ENCODE results near the gene SCFD2.
"Not testable (repeated sequence)": the region's sequence is repeated elsewhere in the genome, so short reads cannot be mapped to it uniquely, and the experiment has no call there.

Gene SCFD2

GRCh38 chr4:53005149-53005546 lies 360.7 kb downstream of the SCFD2 start:
- H3K36me3 ChIP-seq (ENCODE audit: insufficient read depth, low read length) = no peaks in the 10 kb centered on the region
- no peaks in the 10 kb centered on the region for H3K9me3 ChIP-seq (ENCODE audit: low read length)
- H3K4me3 ChIP-seq (ENCODE audit: low read length) = no peak overlapping the region
- no peak overlapping the region for H2AFZ ChIP-seq (ENCODE audit: low read depth, low read length)
- H3K27me3 ChIP-seq (ENCODE audit: insufficient read depth, low read length) = no peaks in the 10 kb centered on the region
- no peaks in the 10 kb centered on the region for H3K4me1 ChIP-seq (ENCODE audit: insufficient read depth, low read length)

- H3K4me1 ChIP-seq (ENCODE audit: insufficient read depth, low read length) = no peaks in the 10 kb centered on the region
- no peaks in the 10 kb centered on the region for H3K36me3 ChIP-seq (ENCODE audit: insufficient read depth, low read length)
- no peaks in the 10 kb centered on the region for H3K9me3 ChIP-seq (ENCODE audit: low read length)
- no peaks in the 10 kb centered on the region for H3K27me3 ChIP-seq (ENCODE audit: insufficient read depth, low read length)
- H2AFZ ChIP-seq (ENCODE audit: low read depth, low read length) = no peak overlapping the region
- no peak overlapping the region for H3K4me3 ChIP-seq (ENCODE audit: low read length)
Observed at GRCh38 chr4:53004497-53005148, 361.2 kb downstream of the SCFD2 start.

GRCh38 chr4:53003959-53004358 lies 361.9 kb downstream of the SCFD2 start:
- no peak overlapping the region for H3K4me3 ChIP-seq (ENCODE audit: low read length)
- H3K27me3 ChIP-seq (ENCODE audit: insufficient read depth, low read length) = no peaks in the 10 kb centered on the region
- no peaks in the 10 kb centered on the region for H3K36me3 ChIP-seq (ENCODE audit: insufficient read depth, low read length)
- no peak overlapping the region for H2AFZ ChIP-seq (ENCODE audit: low read depth, low read length)
- no peaks in the 10 kb centered on the region for H3K9me3 ChIP-seq (ENCODE audit: low read length)
- no peaks in the 10 kb centered on the region for H3K4me1 ChIP-seq (ENCODE audit: insufficient read depth, low read length)

- Histone ChIP-seq H3K9me3 (ENCODE audit: low read length) (no peaks in the 10 kb centered on the region), H3K36me3 (ENCODE audit: insufficient read depth, low read length) (no peaks in the 10 kb centered on the region), H2AFZ (ENCODE audit: low read depth, low read length) (no peak overlapping the region), H3K27me3 (ENCODE audit: insufficient read depth, low read length) (no peaks in the 10 kb centered on the region), H3K4me3 (ENCODE audit: low read length) (no peak overlapping the region), H3K4me1 (ENCODE audit: insufficient read depth, low read length) (peaks cover 2% of the 10 kb centered on the region)
Observed at GRCh38 chr4:53000560-53000959, 365.3 kb downstream of the SCFD2 start.

- no peaks in the 10 kb centered on the region for H3K36me3 ChIP-seq (ENCODE audit: insufficient read depth, low read length)
- peaks cover 2% of the 10 kb centered on the region for H3K4me1 ChIP-seq (ENCODE audit: insufficient read depth, low read length)
- H3K9me3 ChIP-seq (ENCODE audit: low read length) = no peaks in the 10 kb centered on the region
- no peak overlapping the region for H2AFZ ChIP-seq (ENCODE audit: low read depth, low read length)
- no peak overlapping the region for H3K4me3 ChIP-seq (ENCODE audit: low read length)
- no peaks in the 10 kb centered on the region for H3K27me3 ChIP-seq (ENCODE audit: insufficient read depth, low read length)
Observed at GRCh38 chr4:52999626-53000025, 366.2 kb downstream of the SCFD2 start.

- H3K36me3 ChIP-seq (ENCODE audit: insufficient read depth, low read length) = no peaks in the 10 kb centered on the region
- H3K4me3 ChIP-seq (ENCODE audit: low read length) = no peak overlapping the region
- H3K27me3 ChIP-seq (ENCODE audit: insufficient read depth, low read length) = no peaks in the 10 kb centered on the region
- no peak overlapping the region for H2AFZ ChIP-seq (ENCODE audit: low read depth, low read length)
- H3K9me3 ChIP-seq (ENCODE audit: low read length) = no peaks in the 10 kb centered on the region
- peaks cover 2% of the 10 kb centered on the region for H3K4me1 ChIP-seq (ENCODE audit: insufficient read depth, low read length)
Observed at GRCh38 chr4:52998413-52998812, 367.4 kb downstream of the SCFD2 start.

GRCh38 chr4:52997132-52997416 lies 368.8 kb downstream of the SCFD2 start:
- Histone ChIP-seq H3K27me3 (ENCODE audit: insufficient read depth, low read length) (no peaks in the 10 kb centered on the region), H3K9me3 (ENCODE audit: low read length) (no peaks in the 10 kb centered on the region), H3K36me3 (ENCODE audit: insufficient read depth, low read length) (no peaks in the 10 kb centered on the region), H2AFZ (ENCODE audit: low read depth, low read length) (no peak overlapping the region), H3K4me1 (ENCODE audit: insufficient read depth, low read length) (peaks cover 2% of the 10 kb centered on the region), H3K4me3 (ENCODE audit: low read length) (no peak overlapping the region)

- Histone ChIP-seq H3K27me3 (ENCODE audit: insufficient read depth, low read length) (no peaks in the 10 kb centered on the region), H3K36me3 (ENCODE audit: insufficient read depth, low read length) (no peaks in the 10 kb centered on the region), H3K4me1 (ENCODE audit: insufficient read depth, low read length) (peaks cover 2% of the 10 kb centered on the region), H2AFZ (ENCODE audit: low read depth, low read length) (no peak overlapping the region), H3K4me3 (ENCODE audit: low read length) (no peak overlapping the region), H3K9me3 (ENCODE audit: low read length) (peaks cover under 1% of the 10 kb centered on the region)
Observed at GRCh38 chr4:52996261-52997131, 369.4 kb downstream of the SCFD2 start.

- no peak overlapping the region for H2AFZ ChIP-seq (ENCODE audit: low read depth, low read length)
- H3K36me3 ChIP-seq (ENCODE audit: insufficient read depth, low read length) = no peaks in the 10 kb centered on the region
- H3K4me3 ChIP-seq (ENCODE audit: low read length) = no peak overlapping the region
- peaks cover 2% of the 10 kb centered on the region for H3K4me1 ChIP-seq (ENCODE audit: insufficient read depth, low read length)
- no peaks in the 10 kb centered on the region for H3K27me3 ChIP-seq (ENCODE audit: insufficient read depth, low read length)
- peaks cover 7% of the 10 kb centered on the region for H3K9me3 ChIP-seq (ENCODE audit: low read length)
Observed at GRCh38 chr4:52995360-52996030, 370.4 kb downstream of the SCFD2 start.

GRCh38 chr4:52994567-52994966 lies 371.3 kb downstream of the SCFD2 start:
- no peaks in the 10 kb centered on the region for H3K36me3 ChIP-seq (ENCODE audit: insufficient read depth, low read length)
- no peak overlapping the region for H3K4me3 ChIP-seq (ENCODE audit: low read length)
- peaks cover 2% of the 10 kb centered on the region for H3K4me1 ChIP-seq (ENCODE audit: insufficient read depth, low read length)
- H3K9me3 ChIP-seq (ENCODE audit: low read length) = peaks cover 7% of the 10 kb centered on the region
- H2AFZ ChIP-seq (ENCODE audit: low read depth, low read length) = no peak overlapping the region
- H3K27me3 ChIP-seq (ENCODE audit: insufficient read depth, low read length) = no peaks in the 10 kb centered on the region

- Histone ChIP-seq H3K4me3 (ENCODE audit: low read length) (no peak overlapping the region), H3K27me3 (ENCODE audit: insufficient read depth, low read length) (no peaks in the 10 kb centered on the region), H3K4me1 (ENCODE audit: insufficient read depth, low read length) (peaks cover 2% of the 10 kb centered on the region), H3K36me3 (ENCODE audit: insufficient read depth, low read length) (no peaks in the 10 kb centered on the region), H2AFZ (ENCODE audit: low read depth, low read length) (no peak overlapping the region), H3K9me3 (ENCODE audit: low read length) (peaks cover 7% of the 10 kb centered on the region)
Observed at GRCh38 chr4:52993771-52994170, 372.1 kb downstream of the SCFD2 start.

- H3K9me3 ChIP-seq (ENCODE audit: low read length); H3K4me3 ChIP-seq (ENCODE audit: low read length); H3K36me3 ChIP-seq (ENCODE audit: insufficient read depth, low read length); H2AFZ ChIP-seq (ENCODE audit: low read depth, low read length); H3K27me3 ChIP-seq (ENCODE audit: insufficient read depth, low read length); H3K4me1 ChIP-seq (ENCODE audit: insufficient read depth, low read length): not testable (repeated sequence)
Observed at GRCh38 chr4:52992551-52992950, 373.3 kb downstream of the SCFD2 start.

- Histone ChIP-seq H2AFZ (ENCODE audit: low read depth, low read length) (no peak overlapping the region), H3K9me3 (ENCODE audit: low read length) (peaks cover 7% of the 10 kb centered on the region), H3K4me3 (ENCODE audit: low read length) (no peak overlapping the region), H3K4me1 (ENCODE audit: insufficient read depth, low read length) (no peaks in the 10 kb centered on the region), H3K27me3 (ENCODE audit: insufficient read depth, low read length) (peaks cover 15% of the 10 kb centered on the region), H3K36me3 (ENCODE audit: insufficient read depth, low read length) (no peaks in the 10 kb centered on the region)
Observed at GRCh38 chr4:52991472-52991871, 374.4 kb downstream of the SCFD2 start.
